Memory B cell (primary cell): ENCODE results near the gene PEX14.

Source experiments
- ATAC-seq: fragments of 150-1000 bp; cut with Tn5 transposase; 2 replicates; pipeline ENCODE4 v1.10.0; 2021; ENCODE audit warnings: low read depth, mild to moderate bottlenecking, moderate library complexity
- DNase-seq, 2 donors: peaks; one replicate each; pipeline ENCODE4 v3.0.0; 2022; ENCODE audit warnings: low spot score in 2 of 2
- H3K27ac Mint-ChIP-seq: one replicate; pipeline ENCODE4 v1.8.0; 2022; ENCODE audit warnings: mild to moderate bottlenecking, moderate library complexity, mixed read lengths
- H3K27me3 Mint-ChIP-seq: one replicate; pipeline ENCODE4 v1.8.0; 2022; ENCODE audit warnings: mixed read lengths
- H3K36me3 Mint-ChIP-seq: one replicate; pipeline ENCODE4 v1.8.0; 2022; ENCODE audit warnings: mild to moderate bottlenecking, mixed read lengths
- H3K4me1 Mint-ChIP-seq: one replicate; pipeline ENCODE4 v1.8.0; 2022; ENCODE audit warnings: mixed read lengths
- H3K4me3 Mint-ChIP-seq: one replicate; pipeline ENCODE4 v1.8.0; 2022; ENCODE audit warnings: mild to moderate bottlenecking, moderate library complexity, mixed read lengths
- H3K9me3 Mint-ChIP-seq: one replicate; pipeline ENCODE4 v1.8.0; 2022; ENCODE audit warnings: mixed read lengths

The PEX14 gene

GRCh38 chr1:10671622-10672342 lies 197.0 kb downstream of the PEX14 start:
- H3K27me3 Mint-ChIP-seq, result no peaks in the 10 kb centered on the region
- no peaks in the 10 kb centered on the region for H3K9me3 Mint-ChIP-seq
- H3K36me3 Mint-ChIP-seq, result no peaks in the 10 kb centered on the region
- DNase-seq (no peak), ATAC-seq (no peak)
- peaks cover 6% of the 10 kb centered on the region for H3K4me1 Mint-ChIP-seq
- H3K4me3 Mint-ChIP-seq, result no peak overlapping the region
- H3K27ac Mint-ChIP-seq, result no peak overlapping the region

- Mint-ChIP-seq H3K36me3 (no peaks in the 10 kb centered on the region), H3K27ac (no peak overlapping the region), H3K27me3 (no peaks in the 10 kb centered on the region), H3K4me1 (peaks cover 6% of the 10 kb centered on the region), H3K4me3 (no peak overlapping the region), H3K9me3 (no peaks in the 10 kb centered on the region)
- ATAC-seq (no peak), DNase-seq (no peak)
Observed at GRCh38 chr1:10672343-10673050, 197.7 kb downstream of the PEX14 start.

- no peak for DNase-seq
- Mint-ChIP-seq H3K4me1 (peaks cover 6% of the 10 kb centered on the region), H3K27me3 (no peaks in the 10 kb centered on the region), H3K9me3 (no peaks in the 10 kb centered on the region), H3K27ac (no peak overlapping the region), H3K36me3 (no peaks in the 10 kb centered on the region), H3K4me3 (no peak overlapping the region)
- ATAC-seq, result no peak
Observed at GRCh38 chr1:10673109-10673711, 198.5 kb downstream of the PEX14 start.

- no peak for ATAC-seq
- no peaks in the 10 kb centered on the region for H3K36me3 Mint-ChIP-seq
- no peak for DNase-seq
Observed at GRCh38 chr1:10674222-10674621, 199.5 kb downstream of the PEX14 start.

GRCh38 chr1:10674700-10675609 lies 200.2 kb downstream of the PEX14 start:
- H3K27me3 Mint-ChIP-seq, result no peaks in the 10 kb centered on the region
- no peak overlapping the region for H3K27ac Mint-ChIP-seq
- no peak overlapping the region for H3K4me3 Mint-ChIP-seq
- ATAC-seq, result no peak
- DNase-seq, result no peak
- H3K4me1 Mint-ChIP-seq, result peaks cover 9% of the 10 kb centered on the region
- no peaks in the 10 kb centered on the region for H3K9me3 Mint-ChIP-seq
- H3K36me3 Mint-ChIP-seq, result no peaks in the 10 kb centered on the region

More at GRCh38 chr1:10674222-10674621, 199.5 kb downstream of the PEX14 start:
- Mint-ChIP-seq H3K27me3 (no peaks in the 10 kb centered on the region), H3K4me3 (no peak overlapping the region), H3K27ac (no peak overlapping the region), H3K9me3 (no peaks in the 10 kb centered on the region), H3K4me1 (peaks cover 6% of the 10 kb centered on the region)

- Mint-ChIP-seq H3K27ac (no peak overlapping the region), H3K9me3 (no peaks in the 10 kb centered on the region), H3K4me1 (peaks cover 7% of the 10 kb centered on the region), H3K27me3 (no peaks in the 10 kb centered on the region), H3K36me3 (no peaks in the 10 kb centered on the region), H3K4me3 (no peak overlapping the region)
- DNase-seq (no peak), ATAC-seq (no peak)
Observed at GRCh38 chr1:10675813-10676212, 201.1 kb downstream of the PEX14 start.

GRCh38 chr1:10676963-10677362 lies 202.2 kb downstream of the PEX14 start:
- DNase-seq, result no peak
- H3K27me3 Mint-ChIP-seq, result no peaks in the 10 kb centered on the region
- H3K9me3 Mint-ChIP-seq, result no peaks in the 10 kb centered on the region
- no peak for ATAC-seq
- no peak overlapping the region for H3K4me3 Mint-ChIP-seq
- H3K4me1 Mint-ChIP-seq, result peaks cover 4% of the 10 kb centered on the region
- no peaks in the 10 kb centered on the region for H3K36me3 Mint-ChIP-seq
- H3K27ac Mint-ChIP-seq, result peak overlapping the region; percentile 54

DNA sequence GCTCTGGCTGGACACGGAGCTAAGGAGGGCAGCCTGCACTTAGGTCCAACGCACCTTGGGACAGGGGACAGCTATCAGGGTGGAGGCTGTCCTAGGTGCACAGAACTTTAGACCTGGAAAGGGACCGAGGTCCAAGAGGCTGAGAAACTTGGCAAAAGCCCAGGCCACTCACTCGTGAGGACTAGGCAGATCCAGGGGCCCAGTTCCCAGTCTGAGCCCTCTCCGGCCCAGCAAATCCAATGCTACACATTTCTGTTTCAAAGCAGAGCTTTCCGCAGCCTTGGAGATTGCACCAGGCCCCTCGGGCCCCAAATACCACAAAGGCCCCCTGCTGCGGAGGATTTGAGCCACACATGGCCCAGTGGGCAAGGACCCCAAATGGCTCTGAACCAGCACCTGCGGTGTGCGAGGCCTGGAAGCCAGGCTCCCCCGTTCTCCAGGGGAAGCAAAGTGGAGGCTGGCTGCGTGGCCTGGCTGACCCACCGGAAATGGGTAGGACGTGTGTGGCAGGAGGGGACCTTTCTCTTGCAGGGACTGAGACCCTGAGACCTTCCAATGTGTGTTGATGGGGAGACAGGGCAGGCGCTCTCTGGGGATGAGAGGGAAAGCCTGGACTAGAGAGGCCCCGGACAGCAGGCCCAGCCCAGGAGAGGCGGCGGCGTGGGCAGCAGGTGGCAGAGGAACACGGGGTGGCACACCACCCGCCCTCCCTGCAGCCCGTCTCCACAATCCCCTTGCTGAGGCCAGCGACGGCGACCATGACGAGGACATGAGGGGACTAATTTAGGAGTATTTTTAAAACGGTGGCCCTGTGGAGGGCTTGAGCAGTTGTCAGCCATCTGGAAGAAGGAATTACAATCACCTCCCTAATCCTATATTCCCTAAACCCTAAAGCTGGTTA lies 203.0 kb downstream of the PEX14 start:
- Mint-ChIP-seq H3K4me3 (no peak overlapping the region), H3K27ac (no peak overlapping the region), H3K27me3 (no peaks in the 10 kb centered on the region), H3K36me3 (no peaks in the 10 kb centered on the region), H3K9me3 (no peaks in the 10 kb centered on the region), H3K4me1 (peaks cover 9% of the 10 kb centered on the region)
- no peak for DNase-seq
- no peak for ATAC-seq

- Mint-ChIP-seq H3K36me3 (no peaks in the 10 kb centered on the region), H3K27me3 (no peaks in the 10 kb centered on the region)
Observed at GRCh38 chr1:10678402-10678801, 203.7 kb downstream of the PEX14 start.

GRCh38 chr1:10678852-10679251 lies 204.1 kb downstream of the PEX14 start:
- Mint-ChIP-seq H3K27ac (no peak overlapping the region), H3K36me3 (no peaks in the 10 kb centered on the region), H3K4me1 (peaks cover 12% of the 10 kb centered on the region), H3K4me3 (no peak overlapping the region), H3K27me3 (no peaks in the 10 kb centered on the region), H3K9me3 (no peaks in the 10 kb centered on the region)
- DNase-seq (no peak), ATAC-seq (no peak)

More at GRCh38 chr1:10678402-10678801, 203.7 kb downstream of the PEX14 start:
- no peak for DNase-seq
- Mint-ChIP-seq H3K9me3 (no peaks in the 10 kb centered on the region), H3K4me3 (no peak overlapping the region), H3K27ac (no peak overlapping the region), H3K4me1 (peaks cover 12% of the 10 kb centered on the region)
- ATAC-seq, result no peak

GRCh38 chr1:10679496-10680220 lies 204.9 kb downstream of the PEX14 start:
- H3K4me1 Mint-ChIP-seq, result peaks cover 12% of the 10 kb centered on the region
- H3K9me3 Mint-ChIP-seq, result no peaks in the 10 kb centered on the region
- no peaks in the 10 kb centered on the region for H3K36me3 Mint-ChIP-seq
- H3K27me3 Mint-ChIP-seq, result no peaks in the 10 kb centered on the region
- DNase-seq (no peak), ATAC-seq (no peak)
- H3K4me3 Mint-ChIP-seq, result no peak overlapping the region
- no peak overlapping the region for H3K27ac Mint-ChIP-seq
